Osteocyte (in vitro differentiated cells): Measurements from ENCODE around the gene OSBPL10. TPM values are rescaled to one million over a fixed set of nuclear protein-coding genes. Genes with fewer than 3 reads are reported as not detected.

ENCODE experiments used
- DNase-seq: peaks from one replicate; pipeline ENCODE4 v3.0.0; 2021; ENCODE audit warnings: mixed read lengths; ENCODE audit not compliant: unreplicated experiment; ENCODE audit errors: extremely low spot score
- H3K27ac Mint-ChIP-seq: one replicate; pipeline ENCODE4 v1.8.0; 2021; ENCODE audit warnings: mild to moderate bottlenecking, mixed read lengths; ENCODE audit not compliant: unreplicated experiment
- H3K27me3 Mint-ChIP-seq: one replicate; pipeline ENCODE4 v1.8.0; 2021; ENCODE audit warnings: mixed read lengths; ENCODE audit not compliant: unreplicated experiment
- H3K36me3 Mint-ChIP-seq: one replicate; pipeline ENCODE4 v1.8.0; 2021; ENCODE audit warnings: mixed read lengths; ENCODE audit not compliant: unreplicated experiment
- H3K4me1 Mint-ChIP-seq: one replicate; pipeline ENCODE4 v1.8.0; 2021; ENCODE audit warnings: mixed read lengths; ENCODE audit not compliant: unreplicated experiment
- H3K4me3 Mint-ChIP-seq: one replicate; pipeline ENCODE4 v1.8.0; 2021; ENCODE audit warnings: mild to moderate bottlenecking, moderate library complexity, mixed read lengths; ENCODE audit not compliant: unreplicated experiment
- H3K9me3 Mint-ChIP-seq: one replicate; pipeline ENCODE4 v1.8.0; 2021; ENCODE audit warnings: mixed read lengths; ENCODE audit not compliant: unreplicated experiment
- CTCF ChIP-seq: fragments of 200-600 bp; sonication (generic); IDR thresholded peaks from 2 replicates; pipeline ENCODE4 v1.5.0; 2021; ENCODE audit warnings: antibody characterized with exemption, mild to moderate bottlenecking, moderate library complexity
- total RNA-seq: library from RNA; stranded (reverse); gene quantifications from 2 replicates; pipeline ENCODE4 v1.2.1, GENCODE V29; 2021

Gene OSBPL10
- total RNA-seq, 1 donor from 2014 or later: 21.7 TPM

GRCh38 chr3:31880020-31880419, 101.0 kb downstream of the OSBPL10 start:
- no peak overlapping the region for H3K4me3 Mint-ChIP-seq
- H3K9me3 Mint-ChIP-seq: no peaks in the 10 kb centered on the region
- TF ChIP-seq CTCF: no peak
- H3K27ac Mint-ChIP-seq: no peak overlapping the region
- peaks cover 25% of the 10 kb centered on the region for H3K4me1 Mint-ChIP-seq
- H3K27me3 Mint-ChIP-seq: no peaks in the 10 kb centered on the region
- H3K36me3 Mint-ChIP-seq: no peaks in the 10 kb centered on the region
- no peak for DNase-seq

GRCh38 chr3:31879365-31879764, 101.7 kb downstream of the OSBPL10 start:
- H3K27ac Mint-ChIP-seq: no peak overlapping the region
- no peak overlapping the region for H3K4me3 Mint-ChIP-seq
- H3K9me3 Mint-ChIP-seq: no peaks in the 10 kb centered on the region
- TF ChIP-seq CTCF: no peak
- H3K4me1 Mint-ChIP-seq: peaks cover 20% of the 10 kb centered on the region
- DNase-seq: no peak
- H3K27me3 Mint-ChIP-seq: no peaks in the 10 kb centered on the region
- H3K36me3 Mint-ChIP-seq: no peaks in the 10 kb centered on the region

- Mint-ChIP-seq H3K27me3 (no peaks in the 10 kb centered on the region), H3K4me3 (no peak overlapping the region), H3K4me1 (peaks cover 23% of the 10 kb centered on the region), H3K27ac (no peak overlapping the region), H3K9me3 (no peaks in the 10 kb centered on the region), H3K36me3 (no peaks in the 10 kb centered on the region)
- no peak for DNase-seq
- no peak for TF ChIP-seq CTCF
Measured at GRCh38 chr3:31878231-31878838, 102.7 kb downstream of the OSBPL10 start.

- DNase-seq: no peak
- Mint-ChIP-seq H3K36me3 (no peaks in the 10 kb centered on the region), H3K4me3 (peak overlapping the region; percentile 12), H3K9me3 (no peaks in the 10 kb centered on the region), H3K27me3 (no peaks in the 10 kb centered on the region), H3K27ac (peak overlapping the region; percentile 81), H3K4me1 (peaks cover 27% of the 10 kb centered on the region)
- TF ChIP-seq CTCF: no peak
Measured at GRCh38 chr3:31876331-31876730, 104.7 kb downstream of the OSBPL10 start.

GRCh38 chr3:31875437-31875836, 105.6 kb downstream of the OSBPL10 start:
- TF ChIP-seq CTCF: no peak
- Mint-ChIP-seq H3K27me3 (no peaks in the 10 kb centered on the region), H3K4me1 (peaks cover 25% of the 10 kb centered on the region), H3K36me3 (peaks cover 3% of the 10 kb centered on the region), H3K4me3 (no peak overlapping the region), H3K27ac (no peak overlapping the region), H3K9me3 (no peaks in the 10 kb centered on the region)
- DNase-seq: no peak
